GM21737 (cell line): ENCODE measurements around the gene TRNT1.
A peak's percentile ranks its signal among the peaks of the same experiment; 100 is the strongest.

Experiments used
- ATAC-seq: cut with Tn5 transposase; IDR thresholded peaks from one replicate; pipeline ENCODE4 v1.9.1; 2021; ENCODE audit warnings: mild to moderate bottlenecking, moderate library complexity; ENCODE audit not compliant: unreplicated experiment

The TRNT1 gene

DNA sequence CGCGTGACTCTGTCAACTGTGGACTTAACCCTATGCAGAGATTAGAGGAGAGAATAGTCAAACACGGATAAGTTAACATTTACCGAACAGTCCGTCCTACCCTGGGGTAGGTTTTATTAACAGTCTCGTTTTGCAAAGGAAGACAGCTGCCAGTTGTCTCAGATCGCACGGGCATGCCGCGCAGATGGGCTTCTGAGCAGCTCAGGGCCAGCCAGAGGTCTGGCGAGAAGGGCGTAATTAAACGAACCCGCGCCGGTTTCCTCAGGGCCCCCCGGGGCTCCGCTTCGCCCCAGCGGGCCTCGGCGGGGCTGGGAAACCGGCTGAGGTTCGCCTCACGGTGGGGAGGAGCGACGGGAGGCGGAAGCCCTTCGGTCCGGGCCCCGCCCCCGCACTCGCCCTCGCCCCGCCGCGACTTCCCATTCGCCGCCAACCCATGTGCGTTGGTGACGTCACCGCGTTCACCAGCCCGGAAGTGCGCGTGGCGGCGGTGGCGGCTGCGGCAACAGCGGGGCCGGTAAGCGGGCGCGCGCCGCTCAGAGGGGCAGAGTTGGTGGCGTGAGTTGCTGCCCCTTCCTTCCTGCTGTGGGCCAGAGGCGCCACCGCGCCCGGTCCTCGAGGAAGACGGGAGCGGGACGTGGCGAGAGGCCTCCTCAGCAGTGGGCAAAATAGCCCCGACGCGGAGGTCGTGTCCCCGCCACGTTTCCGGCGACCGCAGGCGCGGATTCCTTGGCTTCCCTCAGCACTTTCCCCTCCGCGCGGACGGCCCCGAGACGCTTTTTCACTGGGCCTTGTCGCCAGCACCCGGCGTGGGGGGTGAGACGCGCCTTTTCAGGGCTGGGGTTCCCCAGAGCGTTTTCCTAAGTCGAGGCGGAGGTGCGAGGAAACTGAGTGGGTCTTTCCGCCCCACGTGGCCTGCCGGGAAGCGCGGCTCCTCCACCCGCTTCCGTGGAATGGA, at the start of gene TRNT1:
Gene TRNT1, plus strand, starts transcription at position 464 of the 955 bp plus-strand sequence. CDS start 2,101 bp downstream, outside the sequence.
- peak; percentile 99 for ATAC-seq

DNA sequence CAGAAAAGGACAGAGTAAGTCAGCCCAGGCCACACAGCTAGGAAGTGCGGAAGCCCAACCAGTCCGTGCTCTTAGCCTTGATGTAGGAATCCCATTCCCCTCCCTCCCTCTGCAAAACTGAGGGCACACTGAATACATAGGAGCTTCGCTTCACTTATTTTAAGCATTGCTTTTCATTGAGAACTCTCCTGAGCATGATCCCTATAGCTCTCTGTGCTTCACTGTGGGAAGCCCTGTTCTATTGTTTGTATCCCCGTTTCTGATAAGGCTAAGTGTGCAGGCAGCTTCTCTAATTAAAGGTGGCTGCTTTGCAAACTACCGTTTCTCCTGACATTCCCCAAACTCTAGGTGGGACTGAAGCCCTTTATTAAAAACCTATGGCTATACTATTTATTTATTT, 46.4 kb upstream of the TRNT1 start:
- no peak for ATAC-seq

DNA sequence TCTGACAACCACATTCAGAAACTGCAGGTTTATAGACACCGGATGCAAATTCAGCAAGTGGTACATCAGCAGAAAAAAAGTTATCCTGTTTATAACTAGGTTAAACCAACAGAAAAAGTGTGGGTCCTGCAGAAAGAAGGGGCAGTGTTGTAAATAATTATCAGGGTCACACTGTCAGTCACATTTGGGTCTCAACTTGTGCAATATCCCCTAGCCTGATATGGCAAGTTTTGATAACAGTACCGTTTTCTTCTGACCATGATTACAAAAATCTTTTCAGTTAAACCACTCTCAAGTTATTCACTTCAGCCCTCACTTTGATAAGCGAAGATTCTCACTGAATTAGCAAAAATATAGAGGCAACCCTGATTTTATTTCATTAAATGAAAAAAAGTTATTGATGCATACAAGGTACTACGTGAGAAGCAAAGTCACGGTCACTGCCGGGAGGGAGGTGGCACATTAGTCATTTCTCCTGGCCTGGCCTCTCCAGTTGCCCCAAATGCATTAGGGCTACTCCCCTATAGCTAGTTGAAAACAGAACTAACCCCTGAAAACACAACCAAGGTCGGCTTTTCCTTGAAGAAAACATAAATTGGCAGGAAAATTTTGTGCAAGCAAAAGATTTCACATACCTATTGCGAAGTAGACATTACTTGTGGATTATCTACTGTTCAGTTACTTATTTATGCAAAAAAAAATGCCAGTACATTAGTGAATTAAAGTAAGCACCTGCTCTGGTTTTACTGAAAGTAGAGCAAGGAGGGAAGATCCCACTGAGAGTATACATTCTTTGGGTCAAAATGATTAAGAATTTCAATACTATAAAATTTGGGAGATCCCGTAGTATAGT, 45.1 kb upstream of the TRNT1 start:
- ATAC-seq: peak; percentile 46

DNA sequence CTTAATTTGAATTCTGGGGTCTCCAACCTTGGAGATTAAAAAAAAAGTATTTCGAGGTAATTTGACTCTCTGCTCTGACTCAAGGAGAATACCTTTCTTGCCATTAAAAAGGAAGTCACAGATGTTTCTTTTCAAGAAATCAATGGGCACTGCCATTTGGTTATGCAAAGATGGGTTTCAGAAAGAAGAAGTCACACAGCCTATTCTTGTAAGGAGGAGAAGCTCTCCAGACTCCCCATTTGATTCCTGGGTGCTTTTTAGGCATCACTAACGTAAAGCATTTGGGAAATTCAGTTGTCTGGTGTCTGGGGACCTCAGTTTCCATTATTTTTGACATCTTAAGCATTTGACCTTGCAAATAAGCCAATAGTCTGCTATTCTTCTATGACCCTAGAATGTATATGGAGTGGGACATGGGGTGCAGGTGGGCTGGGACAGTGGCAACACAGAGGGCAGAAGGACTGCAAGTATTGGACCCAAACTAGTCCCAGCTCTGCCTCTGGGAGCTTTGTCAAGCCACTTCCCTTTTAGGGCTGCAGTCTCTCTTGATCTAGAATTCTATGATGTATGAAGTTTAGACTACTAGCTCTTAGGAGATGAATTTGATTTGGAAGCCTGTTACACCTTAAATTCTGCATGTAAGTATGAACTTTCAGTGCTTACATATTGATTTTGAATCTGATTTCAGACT, 44.4 kb upstream of the TRNT1 start:
- peak; percentile 80 for ATAC-seq

DNA sequence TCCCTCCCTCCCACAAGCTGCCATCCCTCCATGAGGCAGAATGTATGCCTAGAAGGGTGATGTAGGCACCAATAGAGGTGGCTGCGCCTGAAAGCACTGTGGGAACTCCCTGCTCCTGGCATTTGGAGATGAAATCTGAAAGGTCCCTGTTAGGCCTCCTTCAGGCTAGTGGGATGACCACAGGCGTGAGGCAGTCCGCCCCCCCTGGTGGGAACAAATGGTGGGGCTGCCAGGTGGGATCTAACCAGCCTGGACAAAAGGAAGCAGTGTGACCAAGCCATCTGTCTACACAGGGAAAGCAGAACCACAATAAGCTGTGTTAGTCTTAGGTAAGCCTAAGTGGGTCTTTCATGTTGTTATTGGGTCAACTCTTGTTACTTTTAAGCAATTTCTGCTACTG, 41.9 kb upstream of the TRNT1 start:
- ATAC-seq: no peak

DNA sequence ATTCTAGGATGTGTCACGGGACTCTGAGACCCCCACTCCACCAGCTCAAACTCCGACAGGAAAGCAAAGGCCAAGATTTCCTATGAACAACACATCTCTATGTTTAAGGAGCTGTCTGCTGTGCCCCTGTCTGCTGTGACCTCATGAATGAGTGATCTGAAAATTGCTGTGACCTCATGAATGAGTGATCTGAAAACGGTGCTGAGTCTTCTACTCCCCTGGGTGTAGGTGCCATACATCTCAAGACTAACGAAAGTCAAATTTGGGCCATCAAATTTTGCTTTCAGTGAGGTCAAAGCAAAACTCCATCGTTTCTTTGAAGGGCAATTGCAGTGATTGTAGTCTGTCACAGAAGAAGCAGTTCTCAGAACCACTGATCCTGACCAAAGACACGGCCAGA, 41.0 kb upstream of the TRNT1 start:
- ATAC-seq: no peak

DNA sequence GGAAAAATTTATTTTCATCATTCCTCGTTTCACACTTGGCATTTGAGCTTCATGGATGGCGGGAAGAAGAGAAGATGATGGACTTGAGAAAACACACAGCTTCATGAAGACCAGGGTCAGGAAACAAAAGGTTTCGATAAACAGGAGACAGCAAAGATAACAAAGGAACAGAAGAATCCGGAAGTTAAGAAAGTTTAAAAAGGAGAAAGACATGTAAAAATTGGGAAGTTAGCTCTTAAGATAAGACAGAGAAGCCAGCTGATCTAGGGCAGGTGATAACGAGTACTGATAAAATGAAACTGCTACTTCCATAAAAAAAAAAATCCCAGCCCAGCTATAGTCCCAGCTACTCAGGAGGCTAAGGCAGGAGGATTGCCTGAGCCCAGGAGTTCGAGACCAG, 40.5 kb upstream of the TRNT1 start:
- ATAC-seq: no peak

DNA sequence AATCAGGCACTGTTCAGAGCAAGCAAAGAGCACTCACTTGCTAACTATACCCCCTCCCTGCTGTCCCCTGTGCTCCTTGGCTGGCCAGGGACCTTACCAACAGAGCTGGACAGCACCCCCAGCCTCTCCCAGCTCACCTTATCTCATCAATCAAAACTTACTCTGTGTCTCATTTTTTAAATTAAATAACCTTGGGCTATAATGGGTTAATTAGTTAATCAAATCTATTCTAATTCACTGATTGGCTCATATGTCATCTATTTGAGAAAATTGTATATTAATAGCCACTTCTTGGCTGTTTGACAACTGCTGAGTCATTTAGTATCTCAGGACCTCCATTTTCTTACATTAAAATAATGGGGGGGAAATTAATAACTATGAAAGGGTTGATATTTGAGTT, 39.5 kb upstream of the TRNT1 start:
- no peak for ATAC-seq

DNA sequence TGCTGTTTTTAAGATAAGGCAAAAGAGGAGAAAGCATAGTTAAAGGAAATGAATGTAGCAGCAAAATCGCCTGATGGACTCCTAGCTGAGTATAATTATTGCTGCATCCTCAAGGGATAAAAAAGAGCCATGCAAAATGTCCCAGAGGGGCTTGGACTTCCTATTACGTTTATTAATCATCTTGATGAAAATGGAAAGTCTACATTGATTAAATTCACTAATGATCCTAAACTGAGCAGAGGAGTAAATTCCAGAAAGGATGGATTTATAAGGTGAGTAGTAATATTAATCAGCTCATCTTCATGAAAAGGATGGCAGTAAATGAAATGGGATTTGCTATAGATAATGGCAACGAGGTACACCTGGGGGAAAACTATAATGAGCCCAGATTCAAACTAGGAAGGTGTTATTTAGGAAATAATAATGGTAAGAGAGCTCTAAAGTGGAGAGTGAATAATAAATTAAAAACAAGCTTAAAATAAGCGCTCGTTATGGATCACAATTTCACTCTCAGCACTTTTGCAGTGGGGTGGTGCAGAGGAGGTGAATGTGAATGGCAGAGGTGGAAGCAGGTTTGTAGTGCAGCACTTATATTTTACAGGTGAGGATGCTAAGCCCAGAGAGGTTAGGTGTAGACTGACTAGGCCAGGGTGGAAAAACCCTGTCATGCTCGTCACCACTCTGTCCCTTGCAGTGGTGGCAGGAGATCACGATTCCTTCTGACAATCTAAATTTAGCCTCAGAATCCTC, 38.8 kb upstream of the TRNT1 start:
- no peak for ATAC-seq

DNA sequence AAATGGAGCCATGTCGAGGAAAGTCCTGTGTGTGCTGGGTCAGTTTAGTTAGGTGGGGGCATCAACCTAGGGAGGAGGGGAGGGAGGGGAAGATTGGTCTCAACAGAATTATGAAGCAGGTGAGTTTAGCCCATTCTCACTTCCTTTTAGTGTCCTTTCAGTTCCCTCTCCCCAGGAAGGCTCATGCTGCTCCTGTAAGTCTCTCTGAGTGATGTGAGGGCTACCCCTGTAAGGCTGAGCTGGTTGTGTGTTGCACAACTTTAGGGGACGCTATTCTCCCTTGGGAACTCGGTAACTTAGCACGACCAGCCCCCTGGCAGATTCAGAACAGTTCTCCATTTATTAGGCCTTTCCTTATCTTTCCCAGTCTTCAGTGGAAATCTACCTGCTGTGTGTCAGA, 37.7 kb upstream of the TRNT1 start:
- peak; percentile 98 for ATAC-seq

DNA sequence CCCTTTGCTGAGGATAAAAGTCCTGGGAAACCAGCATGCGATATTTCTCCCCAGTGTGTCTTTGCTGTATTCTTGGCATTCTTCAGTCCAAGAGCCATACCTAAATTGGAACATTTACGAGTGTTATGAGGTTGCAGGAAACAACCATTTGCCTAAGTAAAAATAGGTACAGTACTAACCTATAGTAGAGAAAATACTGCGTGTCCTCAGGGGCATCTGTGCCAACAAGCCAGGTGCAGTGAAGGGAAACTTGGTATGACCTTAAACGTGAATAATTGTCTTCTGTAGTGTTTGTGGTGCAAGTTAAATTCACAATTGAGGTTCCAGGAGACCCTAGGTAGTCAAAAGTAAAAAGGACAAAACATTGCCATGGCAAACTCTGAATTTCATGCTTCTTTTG, 28.8 kb upstream of the TRNT1 start:
- no peak for ATAC-seq

DNA sequence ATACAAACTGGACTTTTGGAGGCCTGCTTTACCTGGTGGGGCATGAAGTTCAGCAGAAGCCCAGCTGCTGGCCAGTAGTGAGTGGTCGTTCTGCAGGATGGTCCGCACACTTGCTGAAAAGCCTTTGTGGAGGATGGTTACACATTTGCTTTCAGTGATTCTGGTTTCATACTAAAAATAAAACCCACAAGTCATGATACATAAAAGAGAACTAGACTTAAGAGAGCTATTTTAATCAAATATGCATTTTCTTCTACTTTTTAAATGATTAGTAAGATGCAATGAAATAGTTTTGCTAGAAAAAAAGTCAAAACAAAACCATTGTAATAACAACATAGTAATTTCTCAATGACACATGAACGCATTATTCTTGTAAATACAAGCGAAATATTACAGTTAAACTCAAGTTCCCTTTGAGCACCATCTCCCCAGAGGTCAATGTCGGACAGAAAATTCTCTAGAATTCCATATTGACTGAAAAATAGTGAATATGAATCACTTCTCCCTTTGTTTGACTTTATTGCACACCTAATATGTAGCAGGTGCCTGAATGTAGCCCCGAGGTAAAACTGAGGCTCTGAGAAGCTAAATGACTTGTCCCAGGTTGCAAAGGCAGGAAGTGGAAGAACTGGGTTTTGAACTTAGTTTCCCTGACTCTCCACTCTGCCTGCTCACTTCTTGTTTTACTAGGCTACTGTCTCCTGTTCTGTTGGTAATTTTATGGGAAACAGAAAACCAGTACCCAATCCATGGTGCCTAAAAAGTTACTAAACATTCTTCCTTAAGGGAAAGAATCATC, 24.9 kb upstream of the TRNT1 start:
- ATAC-seq: no peak

DNA sequence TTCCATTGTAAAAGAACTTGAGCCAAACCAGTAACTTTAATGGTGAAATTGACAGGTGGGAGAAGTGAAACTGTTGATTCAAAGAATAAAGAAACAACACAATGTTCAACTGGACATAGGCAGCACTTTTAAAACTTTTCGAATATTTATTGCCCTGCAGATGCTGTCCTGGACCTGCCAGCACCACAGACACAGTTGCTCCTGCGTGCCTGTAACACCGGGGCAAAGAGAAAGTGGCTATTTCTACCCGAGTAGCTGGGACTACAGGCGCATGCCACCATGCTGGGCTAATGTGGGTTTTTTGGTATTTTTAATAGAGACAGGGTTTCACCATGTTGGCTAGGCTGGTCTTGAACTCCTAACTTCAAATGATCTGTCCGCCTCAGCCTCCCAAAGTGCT, 24.0 kb upstream of the TRNT1 start:
- no peak for ATAC-seq

DNA sequence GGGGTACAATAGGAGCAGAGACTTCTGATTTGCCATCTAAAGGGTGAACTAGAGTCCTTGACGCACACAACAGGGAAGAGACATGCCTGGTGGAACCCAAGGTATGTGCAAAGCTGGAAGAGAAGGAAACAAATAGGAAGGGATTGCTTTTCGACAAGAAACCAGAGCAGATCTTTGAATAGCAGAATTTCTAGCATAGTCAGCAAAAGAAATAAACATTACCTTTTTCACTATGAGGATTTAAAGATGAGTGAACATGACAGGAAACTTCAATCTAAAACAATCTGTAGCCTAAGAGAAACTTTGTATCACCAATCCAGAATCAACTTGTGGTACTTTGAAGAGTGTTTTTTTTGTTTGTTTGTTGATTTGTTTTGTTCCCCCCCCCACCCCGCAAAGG, 21.5 kb upstream of the TRNT1 start:
- no peak for ATAC-seq

DNA sequence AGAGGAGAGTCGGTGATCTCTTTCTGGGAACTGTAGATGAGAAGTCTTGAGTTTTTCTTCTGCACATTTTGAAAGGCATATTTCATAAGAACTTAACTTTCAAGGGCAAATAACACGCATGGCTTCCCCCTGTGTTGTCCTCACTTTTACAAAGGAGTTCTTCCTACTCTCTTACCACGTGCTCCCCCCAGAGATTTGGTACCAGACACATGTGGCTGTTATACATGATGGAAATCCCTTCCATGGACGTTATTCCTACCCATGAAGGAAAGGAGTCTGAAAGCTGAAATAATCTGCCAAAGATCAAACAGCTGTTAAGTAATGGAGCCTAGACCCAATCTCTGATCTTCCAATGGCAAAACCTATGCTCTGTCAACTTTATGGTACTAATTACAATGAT, 20.9 kb upstream of the TRNT1 start:
- no peak for ATAC-seq

DNA sequence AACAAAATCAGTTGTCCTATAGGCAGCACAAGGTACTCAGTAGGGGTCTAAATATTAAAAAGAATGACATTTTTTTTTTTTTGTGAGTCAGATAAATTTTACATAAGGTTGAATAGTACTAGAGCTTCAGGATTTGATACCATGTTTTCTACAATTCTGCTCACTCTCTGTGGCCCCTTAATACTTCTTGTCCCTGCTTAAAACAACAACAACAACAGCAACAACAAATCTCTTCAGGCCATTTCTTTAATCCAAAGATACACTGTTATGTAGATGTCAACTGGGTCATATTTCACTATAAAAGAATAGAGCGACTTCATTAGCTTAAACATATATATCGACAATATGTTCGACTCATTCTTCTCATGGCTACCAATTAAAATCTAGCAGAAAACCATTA, 19.6 kb upstream of the TRNT1 start:
- no peak for ATAC-seq

DNA sequence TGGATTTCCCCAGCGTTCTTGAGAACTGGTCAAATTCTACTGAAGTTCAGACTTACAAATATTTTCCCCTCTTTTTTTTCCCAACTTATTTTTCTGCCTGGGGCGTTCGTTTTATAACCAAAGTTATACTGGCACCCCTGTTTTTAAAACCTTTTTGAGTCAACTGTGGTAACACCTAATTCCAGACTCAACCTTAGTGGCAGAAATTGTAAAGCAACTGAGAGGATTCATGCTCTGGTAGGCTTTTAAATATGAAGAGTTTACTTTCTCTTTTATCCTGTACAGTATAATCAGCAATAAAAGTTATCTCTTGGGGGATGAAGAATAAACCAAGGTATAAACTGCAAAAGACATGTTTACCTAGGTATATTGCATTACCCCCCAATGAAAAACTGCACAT, 18.9 kb upstream of the TRNT1 start:
- ATAC-seq: no peak

DNA sequence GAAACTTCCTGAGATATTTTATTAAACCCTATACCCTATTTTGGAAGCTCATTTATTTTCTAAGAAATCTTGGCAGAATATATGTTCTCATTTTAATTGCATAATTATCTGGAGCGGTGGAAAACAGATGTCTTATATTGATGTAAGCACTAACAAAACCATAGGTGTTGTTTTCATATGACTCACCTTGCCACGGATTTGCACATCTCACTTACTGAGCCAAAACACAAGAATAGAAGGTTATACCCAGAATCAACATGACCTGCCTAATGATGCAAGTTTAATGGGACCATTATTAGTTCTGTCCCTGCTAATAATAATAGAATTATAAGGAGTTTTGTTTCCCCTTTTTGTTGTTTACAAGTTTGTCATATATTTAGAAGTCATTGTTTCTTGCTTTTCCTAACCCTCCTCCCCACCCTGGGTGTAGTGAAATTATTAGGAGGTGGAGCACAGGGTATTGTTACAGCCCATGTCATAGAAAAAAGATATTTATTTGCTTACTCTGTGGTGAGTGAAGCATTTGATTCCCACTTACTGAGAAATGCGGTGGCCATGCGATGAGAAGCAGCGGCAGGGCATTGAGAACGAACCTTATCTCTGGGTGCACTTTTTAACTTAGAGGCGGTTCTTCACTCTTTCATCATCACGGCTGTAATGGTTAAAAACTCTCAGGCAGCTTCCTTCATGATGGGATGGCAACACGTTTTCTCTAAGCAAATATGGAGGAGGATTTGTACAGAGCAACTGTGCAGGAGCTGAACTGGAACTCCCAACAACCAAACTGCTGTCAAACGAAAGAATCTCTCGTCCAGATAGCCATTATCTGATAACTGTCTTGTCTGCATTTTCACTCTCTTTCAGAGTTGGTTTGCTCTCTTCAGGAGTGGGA, 17.1 kb upstream of the TRNT1 start:
- peak; percentile 63 for ATAC-seq

DNA sequence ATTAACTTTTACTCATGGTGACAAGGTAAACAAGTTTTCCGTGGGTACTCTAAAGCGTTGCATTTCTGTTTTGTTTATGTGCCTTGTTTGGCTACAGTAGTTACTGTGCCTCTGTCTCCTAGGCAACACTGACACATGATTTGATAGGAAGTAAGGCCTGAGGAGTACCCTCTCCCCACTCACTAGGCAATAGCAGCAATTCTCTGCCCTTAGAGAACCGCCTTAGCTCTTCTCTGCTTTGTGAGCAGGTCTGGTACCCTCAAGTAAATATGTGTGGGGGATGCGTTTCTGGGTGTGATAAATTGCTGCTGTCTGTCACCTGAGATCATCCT, 16.5 kb upstream of the TRNT1 start, which contains the start of gene IL5RA:
Gene IL5RA, minus strand, starts transcription at position 76 of the 332 bp plus-strand sequence. CDS start 5,390 bp downstream, outside the sequence.
- ATAC-seq: no peak
